Mucosa of stomach (tissue), 1 donor: ENCODE measurements around the gene PCBP2.
A peak's percentile ranks its signal among the peaks of the same experiment; 100 is the strongest.
"Not testable (repeated sequence)": the region's sequence is repeated elsewhere in the genome, so short reads cannot be mapped to it uniquely, and the experiment has no call there.

Experiments used
- H3K27me3 ChIP-seq: one replicate; pipeline ENCODE4 v1.7.0; 2013; ENCODE audit warnings: mild to moderate bottlenecking, low read length; ENCODE audit not compliant: control insufficient read depth, insufficient read depth
- H3K36me3 ChIP-seq: one replicate; pipeline ENCODE4 v1.7.0; 2013; ENCODE audit warnings: low read length; ENCODE audit not compliant: control insufficient read depth, insufficient read depth
- H3K4me1 ChIP-seq: one replicate; pipeline ENCODE4 v1.7.0; 2013; ENCODE audit warnings: mild to moderate bottlenecking, low read length; ENCODE audit not compliant: control insufficient read depth, insufficient read depth
- H3K4me3 ChIP-seq: one replicate; pipeline ENCODE4 v1.7.0; 2013; ENCODE audit warnings: low read length
- H3K9ac ChIP-seq: one replicate; pipeline ENCODE4 v1.7.0; 2013; ENCODE audit warnings: mild to moderate bottlenecking, low read length, moderate library complexity
- H3K9me3 ChIP-seq: one replicate; pipeline ENCODE4 v1.7.0; 2013; ENCODE audit warnings: mild to moderate bottlenecking, low read length, moderate library complexity; ENCODE audit not compliant: control insufficient read depth
- donor health status: Pancreatic carcinoma.

PCBP2 gene

GRCh38 chr12:53451661-53452158, at the start of gene PCBP2:
Gene PCBP2 (plus strand): TSS chr12:53452102. CDS start chr12:53454801, 2,699 bp downstream.
- H3K9me3 ChIP-seq: no peaks in the 10 kb centered on the region
- peak within 1 kb of the TSS; percentile 61 for H3K4me3 ChIP-seq
- peaks cover 5% of the 10 kb centered on the region for H3K4me1 ChIP-seq
- no peaks in the 10 kb centered on the region for H3K27me3 ChIP-seq
- H3K9ac ChIP-seq: peak within 1 kb of the TSS; percentile 92
- no peaks in the 10 kb centered on the region for H3K36me3 ChIP-seq

- H3K9me3 ChIP-seq, H3K4me1 ChIP-seq, H3K4me3 ChIP-seq, H3K27me3 ChIP-seq, H3K9ac ChIP-seq, H3K36me3 ChIP-seq: not testable (repeated sequence)
Measured at GRCh38 chr12:53402351-53402750, 49.6 kb upstream of the PCBP2 start.

- no peaks in the 10 kb centered on the region for H3K27me3 ChIP-seq
- H3K36me3 ChIP-seq: no peaks in the 10 kb centered on the region
- H3K9ac ChIP-seq: no peak overlapping the region
- H3K4me3 ChIP-seq: no peak overlapping the region
- no peaks in the 10 kb centered on the region for H3K4me1 ChIP-seq
- H3K9me3 ChIP-seq: no peaks in the 10 kb centered on the region
Measured at GRCh38 chr12:53402871-53403270, 49.0 kb upstream of the PCBP2 start.

- Histone ChIP-seq H3K4me3 (no peak overlapping the region), H3K36me3 (peaks cover 16% of the 10 kb centered on the region), H3K9ac (no peak overlapping the region), H3K4me1 (peaks cover 10% of the 10 kb centered on the region), H3K27me3 (no peaks in the 10 kb centered on the region), H3K9me3 (no peaks in the 10 kb centered on the region)
Measured at GRCh38 chr12:53410951-53411350, 41.0 kb upstream of the PCBP2 start.

- Histone ChIP-seq H3K9ac (no peak overlapping the region), H3K4me3 (no peak overlapping the region), H3K9me3 (no peaks in the 10 kb centered on the region), H3K36me3 (peaks cover 16% of the 10 kb centered on the region), H3K27me3 (no peaks in the 10 kb centered on the region), H3K4me1 (peaks cover 15% of the 10 kb centered on the region)
Measured at GRCh38 chr12:53413485-53414204, 38.3 kb upstream of the PCBP2 start.

GRCh38 chr12:53414756-53415417, 37.0 kb upstream of the PCBP2 start:
- peaks cover 27% of the 10 kb centered on the region for H3K4me1 ChIP-seq
- H3K9ac ChIP-seq: no peak overlapping the region
- H3K27me3 ChIP-seq: no peaks in the 10 kb centered on the region
- H3K4me3 ChIP-seq: no peak overlapping the region
- no peaks in the 10 kb centered on the region for H3K9me3 ChIP-seq
- peaks cover 11% of the 10 kb centered on the region for H3K36me3 ChIP-seq

- peaks cover 37% of the 10 kb centered on the region for H3K4me1 ChIP-seq
- not testable (repeated sequence) for H3K9me3 ChIP-seq, H3K9ac ChIP-seq
Measured at GRCh38 chr12:53415752-53416389, 36.0 kb upstream of the PCBP2 start.

GRCh38 chr12:53417291-53417816, 34.5 kb upstream of the PCBP2 start:
- not testable (repeated sequence) for H3K36me3 ChIP-seq
- peaks cover 43% of the 10 kb centered on the region for H3K4me1 ChIP-seq

More at GRCh38 chr12:53415752-53416389, 36.0 kb upstream of the PCBP2 start:
- H3K4me3 ChIP-seq, H3K36me3 ChIP-seq, H3K27me3 ChIP-seq: not testable (repeated sequence)

GRCh38 chr12:53418221-53418620, 33.7 kb upstream of the PCBP2 start:
- Histone ChIP-seq H3K9me3 (no peaks in the 10 kb centered on the region), H3K9ac (no peak overlapping the region), H3K4me3 (no peak overlapping the region), H3K27me3 (no peaks in the 10 kb centered on the region), H3K36me3 (no peaks in the 10 kb centered on the region), H3K4me1 (peaks cover 43% of the 10 kb centered on the region)

More at GRCh38 chr12:53417291-53417816, 34.5 kb upstream of the PCBP2 start:
- not testable (repeated sequence) for H3K4me3 ChIP-seq, H3K27me3 ChIP-seq, H3K9ac ChIP-seq, H3K9me3 ChIP-seq

GRCh38 chr12:53419756-53420155, 32.1 kb upstream of the PCBP2 start:
- H3K27me3 ChIP-seq: no peaks in the 10 kb centered on the region
- H3K9ac ChIP-seq: peak overlapping the region; percentile 39
- peaks cover 40% of the 10 kb centered on the region for H3K4me1 ChIP-seq
- H3K4me3 ChIP-seq: no peak overlapping the region
- no peaks in the 10 kb centered on the region for H3K36me3 ChIP-seq
- H3K9me3 ChIP-seq: no peaks in the 10 kb centered on the region

GRCh38 chr12:53422247-53422646, 29.7 kb upstream of the PCBP2 start:
- peaks cover 32% of the 10 kb centered on the region for H3K4me1 ChIP-seq
- not testable (repeated sequence) for H3K4me3 ChIP-seq, H3K27me3 ChIP-seq, H3K9me3 ChIP-seq, H3K9ac ChIP-seq, H3K36me3 ChIP-seq

GRCh38 chr12:53423597-53423996, 28.3 kb upstream of the PCBP2 start, which contains the start of gene AMHR2:
Gene AMHR2 (plus strand): TSS chr12:53423855. CDS start chr12:53423935, 80 bp downstream.
- no peak within 1 kb of the TSS for H3K9ac ChIP-seq
- H3K27me3 ChIP-seq: no peaks in the 10 kb centered on the region
- H3K36me3 ChIP-seq: no peaks in the 10 kb centered on the region

More at GRCh38 chr12:53423597-53423996, 28.3 kb upstream of the PCBP2 start, which contains the start of gene AMHR2:
- H3K9me3 ChIP-seq: no peaks in the 10 kb centered on the region
- H3K4me3 ChIP-seq: no peak within 1 kb of the TSS
- H3K4me1 ChIP-seq: peaks cover 28% of the 10 kb centered on the region
